COLO668 (cell line): Measurements from ENCODE around the gene ADAM12.

ENCODE experiments used
- DNase-seq: peaks from one replicate; lab custom pipeline; 2025; ENCODE audit not compliant: unreplicated experiment; lab: John Stamatoyannopoulos, UW

ADAM12 gene

DNA sequence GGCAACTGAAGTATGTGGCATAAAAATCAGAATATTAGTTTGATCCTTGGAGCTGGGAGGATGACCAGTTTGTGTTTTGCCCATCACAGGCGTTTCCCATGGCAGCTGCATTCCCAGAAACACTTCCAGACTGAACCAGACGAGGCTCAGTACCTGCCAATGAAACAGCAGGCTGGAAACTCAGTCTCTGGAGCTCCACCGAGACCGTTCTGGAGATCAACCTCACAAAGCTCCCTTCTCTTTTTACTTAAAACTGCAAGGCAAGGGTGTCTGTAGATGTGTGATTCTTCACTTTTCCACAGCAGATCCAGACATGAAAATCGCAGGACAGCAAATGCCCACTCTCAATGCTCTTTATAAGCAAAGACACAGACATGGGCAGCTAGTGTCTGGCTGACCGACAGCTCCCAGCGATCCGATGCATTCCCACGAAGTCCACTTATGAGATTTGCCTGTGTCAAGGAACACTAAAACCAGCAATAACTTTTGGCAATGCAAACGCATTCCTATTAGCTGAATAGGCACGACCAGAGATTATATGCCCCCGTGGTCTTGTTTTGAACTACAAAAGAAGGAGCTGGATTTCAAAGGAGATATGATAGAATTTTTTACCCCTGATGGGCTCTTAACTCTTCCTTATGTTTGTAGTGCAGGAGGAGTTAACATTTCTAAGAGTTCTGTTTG is 72.6 kb downstream of the ADAM12 start:
- DNase-seq: no peak

DNA sequence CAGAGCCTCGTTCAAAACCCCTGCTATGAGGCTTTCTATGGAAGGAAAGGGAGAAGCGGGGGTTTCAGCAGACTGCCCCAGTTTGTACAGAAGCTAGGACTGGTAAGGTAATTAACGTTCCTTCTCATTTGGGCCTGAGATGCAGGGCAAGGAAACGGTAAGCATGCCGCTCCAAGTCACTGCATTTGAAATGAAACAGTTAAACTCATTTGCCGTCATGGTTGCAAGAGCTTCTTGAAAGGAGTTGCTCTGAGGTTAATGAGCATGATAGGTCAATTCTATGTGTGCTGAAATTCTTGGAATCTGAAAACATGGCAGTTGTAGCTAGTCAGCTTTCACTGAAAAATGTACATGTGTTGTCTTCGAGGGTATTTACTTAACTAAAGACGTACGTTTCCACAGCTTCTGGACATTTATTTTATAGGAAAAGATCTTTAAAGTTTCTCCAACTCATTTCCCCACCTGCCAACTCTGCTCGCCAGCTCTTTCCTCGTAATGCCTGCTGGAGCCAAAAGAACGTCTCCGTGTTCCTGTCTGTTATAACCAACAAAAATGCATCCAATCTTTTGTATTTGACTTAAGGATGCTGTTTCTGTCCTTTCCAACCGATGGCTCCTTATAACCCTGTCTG is 73.3 kb downstream of the ADAM12 start:
- DNase-seq: no peak

DNA sequence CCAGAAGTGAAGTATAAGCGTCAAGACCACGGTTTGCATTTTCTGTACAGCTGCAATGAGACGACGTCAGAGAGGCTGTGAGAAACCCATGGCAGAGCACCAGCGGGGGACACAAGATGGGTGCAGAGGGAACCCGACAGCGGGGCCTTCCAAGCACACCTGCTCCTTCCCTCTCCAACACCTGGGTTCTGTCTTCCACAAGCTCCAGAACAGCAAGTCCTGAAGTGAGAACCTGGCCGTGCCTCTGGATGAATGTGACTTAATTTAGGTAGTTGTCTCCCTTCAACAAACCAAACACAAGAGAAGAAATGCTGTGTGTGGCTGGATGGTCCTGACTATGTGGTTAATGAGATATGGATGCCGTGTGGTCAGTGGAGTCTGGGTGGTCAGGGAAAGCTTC is 76.1 kb downstream of the ADAM12 start:
- DNase-seq: no peak

DNA sequence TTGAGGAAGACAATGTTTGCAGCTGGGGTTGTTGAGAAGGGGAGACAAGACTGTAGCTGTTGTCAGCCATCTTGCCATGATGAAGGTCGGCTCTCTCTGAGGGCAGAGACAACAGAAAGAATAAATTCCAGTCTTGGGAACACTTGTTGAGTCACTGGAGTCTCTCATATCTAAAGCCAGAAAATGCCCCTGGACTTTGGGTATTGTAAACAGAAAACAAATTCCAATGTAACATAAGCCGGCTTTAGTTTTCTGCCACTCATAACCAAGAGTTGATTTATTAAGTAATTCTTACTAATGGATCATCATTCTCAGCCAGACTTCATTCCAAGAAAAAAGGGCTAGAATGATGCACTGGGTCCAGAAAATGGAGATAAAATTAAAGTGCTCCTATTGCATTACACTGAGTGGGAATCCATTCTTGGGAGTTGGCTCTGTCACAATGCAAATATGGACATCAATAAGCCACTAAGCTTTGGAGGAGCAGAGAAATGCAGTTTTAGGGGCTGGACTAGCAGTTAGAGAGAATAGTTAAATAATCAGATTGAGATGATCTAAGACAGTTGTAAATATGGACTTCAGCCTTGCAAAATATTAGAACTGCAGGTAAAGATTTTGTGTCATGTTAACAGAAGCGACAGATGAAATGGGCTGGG is 78.9 kb downstream of the ADAM12 start:
- no peak for DNase-seq

DNA sequence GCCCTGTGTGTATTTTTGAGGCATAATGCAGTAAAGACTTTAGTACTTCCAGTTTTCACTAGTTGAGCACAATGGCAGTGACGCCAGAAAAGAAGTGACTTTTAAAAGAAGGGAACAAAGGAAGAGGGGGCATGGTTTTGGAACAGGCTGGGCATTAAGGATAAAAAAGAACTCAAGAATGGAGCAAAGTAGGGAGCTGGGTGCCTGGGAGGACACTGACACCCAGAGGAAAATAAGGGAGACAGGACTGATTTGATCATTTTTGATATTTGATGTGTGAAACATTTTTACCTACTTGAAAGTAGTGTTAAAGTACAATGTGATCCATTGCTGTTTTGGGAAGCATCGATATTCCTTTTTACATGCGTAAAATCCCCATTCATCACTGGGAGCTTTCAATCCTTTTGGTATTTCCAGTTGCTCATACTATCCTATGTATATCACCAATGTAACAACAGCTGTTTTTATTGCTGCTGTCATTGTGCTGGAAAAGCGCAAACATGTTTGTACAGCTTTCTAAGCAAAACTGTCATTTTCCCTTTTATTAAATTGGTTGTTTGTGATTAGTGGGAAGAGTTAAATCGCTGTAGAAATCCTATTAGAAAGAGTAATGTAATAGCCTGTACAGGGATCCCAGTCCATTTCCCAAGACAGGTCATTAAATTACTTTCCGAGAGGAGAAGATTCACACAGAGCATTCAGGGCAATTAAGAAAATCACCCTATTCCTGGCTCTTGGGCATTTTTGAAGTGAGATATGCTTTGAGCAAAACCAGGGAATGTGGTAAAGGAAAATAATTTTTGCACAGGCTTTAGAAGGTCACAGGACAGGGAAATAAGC is 85.2 kb downstream of the ADAM12 start:
- no peak for DNase-seq

DNA sequence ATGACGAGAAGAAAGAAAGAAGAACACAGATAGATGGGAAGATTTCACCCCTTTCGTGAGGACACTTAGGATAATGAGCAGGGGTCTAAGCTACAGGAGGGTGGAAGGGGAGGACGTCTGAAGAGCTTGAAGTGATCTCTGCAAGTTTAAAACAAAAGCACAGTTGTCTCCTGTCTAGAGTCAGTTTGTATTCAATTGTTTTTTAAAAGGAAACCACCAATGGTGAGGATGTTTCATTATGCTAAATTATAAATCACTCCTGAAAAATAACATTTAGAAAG is 85.9 kb downstream of the ADAM12 start:
- DNase-seq: no peak

DNA sequence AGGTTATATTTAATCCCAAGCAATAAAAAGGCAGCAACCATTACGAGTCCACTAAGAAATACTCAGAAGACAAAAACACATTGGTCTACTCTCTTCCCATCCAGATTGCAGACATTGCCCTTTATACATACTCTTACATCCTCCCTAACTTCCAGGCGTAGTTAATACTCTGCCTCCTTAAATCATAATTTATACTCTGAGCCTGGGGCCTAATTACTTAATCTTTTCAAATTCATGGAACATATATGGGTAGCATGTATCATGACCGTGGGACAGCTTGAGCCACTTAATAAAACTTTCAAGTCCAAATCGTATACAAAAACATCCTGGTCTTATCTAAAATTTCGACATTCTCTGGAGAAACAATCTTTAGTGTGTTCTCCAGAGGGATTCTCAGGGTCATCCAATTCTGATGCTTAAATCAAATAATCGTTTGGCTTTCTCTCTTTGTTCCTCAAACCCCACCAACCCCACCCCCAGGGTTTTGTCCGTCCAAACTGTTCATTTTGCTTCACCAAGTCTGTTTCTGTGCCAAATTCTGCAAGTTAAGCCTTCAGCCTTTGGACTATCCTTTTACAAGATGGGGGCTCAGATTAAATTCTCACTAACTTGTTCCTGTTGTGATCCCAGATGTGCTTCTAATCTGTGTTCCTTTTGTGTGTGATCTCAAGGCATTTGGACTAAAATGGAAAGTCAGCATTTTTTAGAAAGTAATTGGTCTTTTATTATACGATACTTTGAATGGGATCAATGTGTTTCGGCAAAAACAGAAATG is 86.4 kb downstream of the ADAM12 start:
- no peak for DNase-seq

DNA sequence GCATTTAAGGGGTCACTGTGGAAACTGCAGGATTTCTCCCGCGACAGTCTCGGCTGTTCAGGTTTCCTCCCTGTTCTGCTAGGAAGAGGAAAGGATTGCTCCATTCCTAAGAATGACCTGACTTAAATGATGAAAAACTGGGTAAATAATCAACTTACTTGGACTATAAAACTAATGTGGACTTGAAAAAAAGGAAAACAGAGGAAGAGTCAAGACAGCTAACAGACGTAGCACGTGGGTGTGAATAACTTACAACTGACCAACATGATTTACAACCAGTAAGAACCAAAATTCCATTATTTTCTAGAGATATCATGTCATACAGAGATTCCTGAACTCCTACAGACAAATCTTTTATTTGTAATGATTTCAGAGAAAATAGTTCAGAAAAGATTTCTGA is 93.8 kb downstream of the ADAM12 start:
- DNase-seq: no peak

DNA sequence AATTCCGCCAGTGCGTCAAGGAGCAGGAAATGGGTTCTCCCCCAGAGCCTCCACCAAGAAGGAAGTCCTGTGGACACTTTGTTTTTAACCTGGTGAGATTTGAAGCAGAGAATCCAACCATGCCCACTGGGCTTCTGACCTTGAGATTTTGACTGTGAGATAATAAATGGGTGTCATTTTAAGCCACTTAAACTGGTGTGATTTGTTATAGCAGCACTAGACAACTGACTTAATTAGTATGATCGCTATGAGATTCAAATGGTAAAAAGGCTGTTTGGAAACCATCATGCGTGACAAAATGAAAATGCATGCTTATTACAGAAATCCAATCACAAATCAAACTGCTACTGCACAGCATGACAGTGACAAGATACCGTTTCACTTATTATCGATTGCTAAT is 98.0 kb downstream of the ADAM12 start:
- DNase-seq: no peak

DNA sequence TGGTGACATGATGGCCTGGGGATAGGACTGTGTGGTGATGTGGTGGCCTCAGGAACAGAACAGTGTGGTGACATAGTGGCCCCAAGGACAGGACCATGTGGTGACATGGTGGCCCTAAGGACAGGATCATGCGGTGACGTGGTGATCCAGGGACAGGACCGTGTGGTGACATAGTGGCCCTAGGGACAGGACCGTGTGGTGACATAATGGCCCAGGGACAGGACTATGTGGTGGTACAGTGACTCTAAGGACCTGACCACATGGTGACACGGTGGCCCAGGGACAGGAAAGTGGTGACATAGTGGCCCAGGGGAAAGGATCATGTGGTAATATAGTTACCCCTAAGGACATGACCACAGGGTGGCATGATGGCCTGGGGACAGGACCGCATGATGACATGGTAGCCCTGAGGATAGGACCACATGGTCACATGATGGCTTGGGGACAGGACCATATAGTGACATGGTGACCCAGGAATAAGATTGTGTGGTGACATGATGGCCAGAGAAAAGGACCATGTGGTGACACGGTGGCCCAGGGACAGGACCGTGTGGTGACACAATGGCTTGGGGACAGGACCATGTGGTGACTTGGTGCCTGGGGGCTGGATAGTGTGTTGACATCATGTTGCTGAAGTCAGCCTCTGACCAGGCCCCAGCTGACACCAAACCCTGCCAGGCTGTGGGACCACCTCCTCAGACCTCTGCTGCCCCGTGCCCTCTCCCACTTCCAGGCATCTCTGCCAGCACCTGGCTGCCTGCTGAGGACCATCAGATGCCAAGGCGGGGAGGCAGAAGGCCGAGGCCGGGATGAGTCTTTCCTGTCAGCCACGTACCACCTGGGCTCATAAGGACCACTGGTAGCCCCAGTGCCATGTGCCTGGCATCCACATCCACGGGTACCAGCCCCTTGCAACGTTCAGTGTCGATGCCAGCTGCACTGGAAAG is 99.5 kb downstream of the ADAM12 start:
- no peak for DNase-seq

DNA sequence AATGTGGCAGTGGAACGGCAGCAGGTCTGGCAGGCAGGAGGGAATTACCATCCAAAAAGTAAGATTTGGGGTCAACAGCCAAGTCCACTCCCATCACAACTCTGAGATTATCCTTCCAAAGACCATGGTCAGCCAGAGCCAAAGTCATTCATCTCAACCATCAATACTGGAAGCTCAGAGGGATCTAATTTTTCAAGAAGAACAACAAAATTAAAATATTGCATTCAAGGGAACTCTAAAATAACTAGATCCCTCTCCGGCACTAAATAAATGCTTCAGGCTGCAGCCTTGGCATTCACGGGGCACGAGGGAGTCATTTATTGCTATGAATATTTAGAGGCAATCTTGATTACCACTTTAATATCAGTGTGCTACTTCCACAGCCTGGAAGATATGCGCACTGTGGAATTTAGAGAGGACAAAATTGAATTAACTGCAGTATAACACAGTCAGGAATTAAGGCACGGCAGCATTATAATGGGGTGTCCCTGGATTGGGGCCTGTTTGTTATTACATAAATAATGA is 102.0 kb downstream of the ADAM12 start:
- DNase-seq: no peak

DNA sequence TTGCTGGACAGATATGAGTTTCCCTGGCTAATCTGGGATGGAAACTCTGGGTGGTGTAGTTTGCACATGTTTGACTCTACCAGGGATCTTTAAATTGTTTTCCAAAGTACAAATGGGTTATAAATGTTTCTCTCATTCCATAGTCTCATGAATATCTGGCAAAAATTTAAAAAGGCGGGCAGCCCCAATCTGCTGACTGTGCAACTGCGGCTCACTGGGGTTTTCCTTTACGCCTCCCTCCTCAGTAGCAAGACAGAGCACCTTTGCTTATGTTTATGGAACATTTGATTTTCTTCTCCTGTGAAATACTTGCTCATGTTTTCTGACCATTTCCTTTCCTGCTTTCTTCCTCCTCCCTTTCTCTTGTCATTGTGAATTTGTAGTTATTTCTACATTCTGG is 105.0 kb downstream of the ADAM12 start:
- no peak for DNase-seq

DNA sequence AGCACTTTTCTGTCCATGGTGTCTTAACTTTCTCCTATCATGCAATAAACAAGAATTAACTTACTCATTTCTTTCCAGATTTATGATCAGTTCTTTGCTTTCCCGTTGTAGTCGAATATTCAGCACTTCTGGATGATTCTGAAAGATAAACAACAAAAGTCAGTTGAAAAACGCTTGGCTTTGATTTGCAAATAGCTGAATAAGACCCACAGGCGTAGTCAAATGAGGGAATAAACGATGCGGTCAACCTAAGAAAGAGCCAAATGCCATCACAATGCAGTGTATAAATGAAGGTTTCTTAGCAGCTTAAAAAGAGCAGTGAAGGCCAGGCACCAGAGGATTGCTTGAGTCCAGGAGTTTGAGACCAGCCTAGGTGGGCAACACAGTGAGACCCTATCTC is 109.4 kb downstream of the ADAM12 start:
- no peak for DNase-seq

DNA sequence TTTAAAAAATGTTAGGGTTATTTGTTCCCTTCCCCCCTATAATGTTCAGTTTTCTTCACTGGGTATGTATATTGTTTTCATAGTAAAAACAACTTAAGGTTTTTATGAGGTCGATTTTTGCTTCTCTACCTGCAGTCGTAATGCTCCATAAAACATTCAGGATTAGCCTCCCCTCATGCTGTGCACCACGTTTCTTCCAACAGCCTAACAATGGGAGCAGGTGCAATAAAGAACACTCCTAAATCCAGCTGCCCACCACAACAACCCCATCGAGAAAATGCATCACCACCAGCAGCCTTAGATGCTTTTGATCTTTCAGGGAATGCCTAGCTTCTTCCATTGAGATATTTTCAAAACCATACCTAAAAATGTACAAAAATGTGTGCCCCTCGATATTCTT is 111.1 kb downstream of the ADAM12 start:
- DNase-seq: peak; percentile 14

DNA sequence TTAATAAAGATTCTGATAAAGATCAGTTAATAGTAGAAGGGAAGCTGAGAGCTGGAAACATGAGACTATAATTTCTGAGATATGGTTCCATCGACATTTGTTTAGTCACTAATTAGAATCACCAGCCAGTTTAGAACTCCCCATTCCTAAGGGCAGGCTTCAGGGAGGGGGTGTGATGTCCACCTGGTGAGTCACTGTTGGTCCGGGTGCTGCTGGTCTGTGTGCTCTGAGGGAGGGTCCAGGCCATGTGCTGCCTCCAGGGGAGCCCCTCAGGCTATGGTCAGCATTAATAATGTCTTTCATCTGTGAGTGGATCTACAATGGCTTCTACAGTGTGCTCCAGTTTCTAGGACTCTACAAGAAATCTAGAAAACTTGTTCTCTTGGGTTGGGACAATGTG is 115.8 kb downstream of the ADAM12 start:
- no peak for DNase-seq

DNA sequence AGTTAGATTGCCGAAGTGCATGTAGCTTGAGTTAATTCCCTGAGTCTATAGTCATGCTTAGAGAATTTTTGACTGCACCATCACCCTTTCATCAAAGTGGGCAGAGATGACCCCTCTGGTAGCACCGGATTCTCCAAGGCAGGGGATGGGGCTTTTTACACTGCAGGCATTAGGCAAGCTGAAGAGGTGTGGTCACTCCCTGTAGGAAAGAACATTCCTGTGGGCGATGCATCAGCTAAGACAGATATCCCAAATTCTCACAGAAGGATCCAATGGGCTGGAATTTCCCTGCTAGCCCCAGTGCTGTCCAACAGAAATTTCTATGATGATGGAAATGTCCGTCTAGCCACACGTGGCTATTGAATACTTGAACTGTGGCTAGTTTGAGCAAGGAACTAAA is 118.2 kb downstream of the ADAM12 start:
- DNase-seq: no peak

DNA sequence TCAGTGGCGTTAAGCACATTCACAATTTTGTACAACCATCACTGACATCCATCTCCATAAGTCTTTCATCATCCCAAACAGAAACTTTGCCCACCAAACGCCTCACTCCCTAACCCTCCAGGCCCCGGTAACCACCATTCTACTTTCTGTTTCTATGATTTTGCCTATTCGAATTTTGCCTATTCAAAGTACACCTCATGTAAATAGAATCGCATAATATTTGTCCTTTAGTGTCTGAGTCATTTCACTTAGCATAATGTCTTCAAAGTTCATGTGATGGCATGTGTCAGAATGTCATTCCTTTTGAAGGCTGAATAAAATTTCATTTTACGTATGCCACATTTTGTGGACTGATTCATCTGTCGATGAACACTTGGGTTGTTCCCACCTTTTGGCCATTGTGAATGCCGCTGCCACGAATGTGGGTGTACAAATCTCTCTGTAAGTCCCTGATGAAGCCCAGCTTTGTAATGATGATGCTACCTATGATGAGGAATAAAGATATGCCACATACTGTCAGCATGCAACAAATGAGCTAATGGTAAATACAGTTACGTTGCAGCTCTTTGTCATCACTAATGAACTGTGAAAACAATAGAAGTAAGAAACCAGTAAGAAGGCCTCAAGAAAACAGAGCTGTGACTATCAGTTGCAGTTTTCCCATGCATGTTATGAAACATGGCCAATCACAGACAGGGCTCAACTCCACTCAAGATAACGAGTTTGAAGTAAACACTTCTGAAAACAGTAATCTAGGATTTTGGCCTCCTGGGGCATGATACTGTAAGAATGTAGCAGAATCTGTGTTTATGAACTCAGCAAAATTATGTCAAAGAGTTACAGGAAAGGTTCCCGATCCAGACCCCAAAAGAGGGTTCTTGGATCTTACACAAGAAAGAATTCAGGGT is 120.0 kb downstream of the ADAM12 start:
- no peak for DNase-seq

DNA sequence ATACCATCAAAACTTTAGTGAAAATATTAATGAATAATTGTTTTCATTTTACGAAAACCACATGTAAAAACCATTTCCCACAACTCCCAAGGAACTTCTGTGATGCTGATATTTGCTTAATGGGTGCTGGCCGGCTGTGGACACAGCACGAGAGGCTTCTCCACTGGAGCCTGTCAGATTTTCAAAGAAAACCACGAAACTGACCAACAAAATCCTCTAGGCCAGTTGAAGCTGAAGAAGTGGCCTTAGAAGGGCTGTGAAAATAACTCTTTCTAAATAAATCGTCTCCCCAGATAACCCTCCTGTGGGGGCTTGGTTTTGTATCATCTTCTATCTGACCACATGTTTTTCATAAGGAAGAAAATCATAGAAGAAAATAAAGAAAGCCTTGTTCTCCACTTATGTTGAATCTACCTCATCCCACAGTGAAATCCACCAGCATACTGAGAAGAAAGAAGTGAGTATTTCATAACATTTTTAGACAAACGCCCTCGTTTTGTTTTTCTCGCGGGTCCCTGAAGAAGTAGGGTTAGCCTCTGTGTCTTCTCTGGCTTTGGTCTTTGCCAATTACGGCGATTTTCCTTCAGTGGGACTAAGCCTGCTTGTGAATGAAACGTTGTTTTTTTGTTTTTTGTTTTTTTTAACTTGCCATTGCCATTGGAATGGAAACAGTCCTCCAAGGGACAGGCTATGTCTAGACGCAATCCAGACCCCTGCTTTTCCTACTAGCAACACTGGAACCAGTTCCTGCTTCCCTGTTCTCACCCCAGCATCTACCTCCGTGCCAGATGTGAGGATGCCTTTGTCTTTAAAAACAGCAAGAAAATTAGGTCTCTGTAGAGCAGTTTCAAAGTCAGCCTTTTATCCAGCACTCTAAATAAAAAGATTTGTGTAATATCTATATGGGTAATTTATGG is 123.9 kb downstream of the ADAM12 start:
- DNase-seq: no peak
